IPS DF 4.7 (cell line): ENCODE data around the gene GCKR.

Experiments
- DNase-seq: peaks from one replicate; pipeline ENCODE4 v3.0.0-alpha.2; 2013; ENCODE audit warnings: low spot score; ENCODE audit errors: extremely low read depth

Gene GCKR

GRCh38 chr2:27571681-27572080 is 75.0 kb downstream of the GCKR start:
- no peak for DNase-seq

DNA sequence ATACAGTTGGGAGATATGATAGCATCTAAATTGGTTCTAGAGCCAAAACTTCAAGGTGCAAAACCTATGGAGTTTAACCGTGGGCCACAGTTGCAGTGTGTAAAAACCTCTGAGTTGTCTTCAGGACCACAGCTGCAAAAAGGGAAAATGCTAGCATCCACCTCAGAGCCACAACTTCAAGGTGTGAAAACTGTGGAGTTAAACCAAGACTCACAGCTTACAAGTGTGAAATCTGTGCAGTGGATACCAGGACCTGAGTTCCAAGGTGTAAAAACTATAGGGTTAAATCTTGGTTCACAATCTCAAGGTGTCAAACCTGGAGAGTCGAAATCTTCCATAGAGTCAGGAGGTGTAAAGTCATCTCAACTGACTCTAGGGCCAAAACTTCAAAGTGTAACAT is 75.8 kb downstream of the GCKR start:
- no peak for DNase-seq

DNA sequence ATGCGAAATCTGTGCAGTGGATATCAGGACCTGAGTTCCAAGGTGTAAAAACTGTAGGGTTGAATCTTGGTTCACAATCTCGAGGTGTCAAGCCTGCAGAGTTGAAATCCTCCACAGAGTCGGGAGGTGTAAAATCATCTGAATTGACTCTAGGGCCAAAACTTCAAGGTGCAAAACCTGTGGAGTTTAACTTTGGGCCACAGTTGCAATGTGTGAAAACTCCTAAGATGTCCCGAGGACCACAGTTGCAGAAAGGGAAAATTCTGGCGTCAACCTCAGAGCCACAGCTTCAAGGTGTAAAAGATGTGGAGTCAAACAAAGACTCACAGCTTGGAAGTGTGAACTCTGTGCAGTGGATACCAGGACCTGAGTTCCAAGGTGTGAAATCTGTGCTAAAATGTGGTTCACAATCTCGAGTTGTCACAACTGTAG is 76.4 kb downstream of the GCKR start:
- DNase-seq, result no peak
